Peyer's patch (tissue), 4 donors: ENCODE data around the gene ASRGL1. TPM values are rescaled to one million over a fixed set of nuclear protein-coding genes. Genes with fewer than 3 reads are reported as not detected.

Experiments used
- DNase-seq, 3 donors: peaks; one replicate each; pipeline ENCODE4 v3.0.0-alpha.2; 2017 to 2019
- H3K27ac ChIP-seq, 4 donors: fragments of 200-600 bp; sonication (generic); one replicate each; pipeline ENCODE4 v1.5.1; 2016 to 2019
- H3K27me3 ChIP-seq, 2 donors: fragments of 200-600 bp; sonication (generic); one replicate each; pipeline ENCODE4 v1.5.1; 2019
- H3K36me3 ChIP-seq, 3 donors: fragments of 200-600 bp; sonication (generic); one replicate each; pipeline ENCODE4 v1.5.1; 2016 to 2019
- H3K4me1 ChIP-seq, 4 donors: fragments of 200-600 bp; sonication (generic); one replicate each; pipeline ENCODE4 v1.5.1; 2016 to 2019
- H3K4me3 ChIP-seq, 4 donors: fragments of 200-600 bp; sonication (generic); 1 replicate in 3 of 4; 2 replicates in 1 of 4; pipeline ENCODE4 v1.5.1; 2016 to 2019; ENCODE audit warnings: mild to moderate bottlenecking in 1 of 4
- H3K9me3 ChIP-seq, 4 donors: fragments of 200-600 bp; sonication (generic); one replicate each; pipeline ENCODE4 v1.5.1; 2016 to 2019; ENCODE audit warnings: mild to moderate bottlenecking in 1 of 4
- POLR2A ChIP-seq, 2 donors: fragments of 450-650 bp; IDR thresholded peaks; one replicate each; pipeline ENCODE4 v1.5.1; 2017; ENCODE audit warnings: antibody characterized with exemption in 2 of 2, mild to moderate bottlenecking in 2 of 2, moderate library complexity in 2 of 2
- total RNA-seq, 4 donors: library from RNA; depleted of rRNA; stranded (reverse); fragments of >200 nt; gene quantifications; one replicate each; pipeline ENCODE4 v1.1.0, GENCODE V29; 2016
- TF ChIP-seq, protein P1 (sequence below), 6 experiments: fragments of 450-650 bp in 4 of 6; fragments of 200-600 bp in 2 of 6; sonication (generic) in 1 of 6; IDR thresholded peaks; one replicate each; pipeline ENCODE4 v1.5.1; 2017 to 2019; ENCODE audit warnings: antibody characterized with exemption in 6 of 6, mild to moderate bottlenecking in 3 of 6, moderate library complexity in 1 of 6

The ASRGL1 gene
- total RNA-seq, 4 donors from 2014 or later = 26.0 to 57.8 (median 29.8) TPM

DNA sequence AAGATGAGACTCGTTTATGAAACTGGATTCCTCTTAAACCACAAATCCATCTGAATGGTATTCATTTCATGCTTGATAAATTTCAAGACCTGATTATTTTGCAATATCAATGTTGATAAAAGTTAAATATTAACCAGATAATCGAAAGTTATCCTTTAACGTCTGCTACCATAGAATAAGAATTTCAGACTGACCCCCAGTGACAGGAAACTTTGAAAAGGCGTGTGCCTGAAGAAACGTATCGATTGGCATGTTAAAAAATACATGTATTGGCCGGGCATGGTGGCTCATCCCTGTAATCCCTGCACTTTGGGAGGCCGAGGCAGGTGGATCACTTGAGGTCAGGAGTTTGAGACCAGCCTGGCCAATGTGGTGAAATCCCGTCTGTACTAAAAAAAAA is 95.4 kb downstream of the ASRGL1 start:
- Histone ChIP-seq H3K4me3 (no peak overlapping the region), H3K27me3 (no peaks in the 10 kb centered on the region), H3K4me1 (peaks cover 0 to 60% (median 9%) of the 10 kb centered on the region in 4 donors), H3K27ac (peak overlapping the region in 1 of 4 donors; percentile 76), H3K36me3 (no peaks in the 10 kb centered on the region), H3K9me3 (no peaks in the 10 kb centered on the region)
- TF ChIP-seq, protein P1, sequence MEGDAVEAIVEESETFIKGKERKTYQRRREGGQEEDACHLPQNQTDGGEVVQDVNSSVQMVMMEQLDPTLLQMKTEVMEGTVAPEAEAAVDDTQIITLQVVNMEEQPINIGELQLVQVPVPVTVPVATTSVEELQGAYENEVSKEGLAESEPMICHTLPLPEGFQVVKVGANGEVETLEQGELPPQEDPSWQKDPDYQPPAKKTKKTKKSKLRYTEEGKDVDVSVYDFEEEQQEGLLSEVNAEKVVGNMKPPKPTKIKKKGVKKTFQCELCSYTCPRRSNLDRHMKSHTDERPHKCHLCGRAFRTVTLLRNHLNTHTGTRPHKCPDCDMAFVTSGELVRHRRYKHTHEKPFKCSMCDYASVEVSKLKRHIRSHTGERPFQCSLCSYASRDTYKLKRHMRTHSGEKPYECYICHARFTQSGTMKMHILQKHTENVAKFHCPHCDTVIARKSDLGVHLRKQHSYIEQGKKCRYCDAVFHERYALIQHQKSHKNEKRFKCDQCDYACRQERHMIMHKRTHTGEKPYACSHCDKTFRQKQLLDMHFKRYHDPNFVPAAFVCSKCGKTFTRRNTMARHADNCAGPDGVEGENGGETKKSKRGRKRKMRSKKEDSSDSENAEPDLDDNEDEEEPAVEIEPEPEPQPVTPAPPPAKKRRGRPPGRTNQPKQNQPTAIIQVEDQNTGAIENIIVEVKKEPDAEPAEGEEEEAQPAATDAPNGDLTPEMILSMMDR (IDR thresholded peaks at IDR 0.05) = no peak
- no peak for TF ChIP-seq POLR2A (IDR thresholded peaks at IDR 0.05)
- DNase-seq = no peak

DNA sequence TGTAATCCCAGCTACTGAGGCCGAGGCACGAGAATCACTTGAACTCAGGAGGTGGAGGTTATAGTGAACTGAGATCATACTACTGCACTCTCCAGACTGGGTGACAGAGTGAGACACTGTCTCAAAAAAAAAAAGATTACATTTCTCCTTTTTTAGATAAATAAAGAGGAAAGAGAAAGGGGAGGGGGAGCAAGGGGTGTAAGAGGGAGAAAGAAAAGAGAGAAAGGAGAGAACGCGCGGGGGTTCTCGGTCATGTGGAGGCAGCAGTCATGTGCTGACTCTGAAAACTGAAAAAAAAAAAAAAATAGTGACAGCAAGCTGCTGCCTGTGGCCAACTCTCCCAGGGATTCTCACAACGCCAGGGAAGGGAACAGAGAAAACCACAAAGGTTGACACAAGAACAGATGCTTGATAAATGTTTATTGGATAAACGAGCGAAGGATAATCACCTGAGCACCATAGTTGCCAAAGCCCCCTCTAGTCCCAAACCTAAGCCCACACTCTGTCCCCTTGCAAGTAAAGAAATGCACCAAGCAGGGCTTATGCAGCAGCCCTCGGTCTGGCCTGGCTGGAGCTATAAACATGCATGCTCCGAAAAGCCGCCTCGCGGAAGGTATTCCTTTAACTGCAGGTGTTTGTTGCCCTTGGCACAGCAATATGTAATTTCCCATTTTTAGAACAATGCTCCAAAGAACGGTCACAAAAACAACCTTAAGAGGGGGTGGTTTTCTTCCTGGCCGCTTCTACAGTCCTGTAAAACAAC is 96.1 kb downstream of the ASRGL1 start:
- no peak for DNase-seq
- TF ChIP-seq, protein P1 (IDR thresholded peaks at IDR 0.05) = no peak
- TF ChIP-seq POLR2A (IDR thresholded peaks at IDR 0.05) = no peak
- H3K4me1 ChIP-seq = peaks cover 0 to 57% (median 8%) of the 10 kb centered on the region in 4 donors
- H3K36me3 ChIP-seq = no peaks in the 10 kb centered on the region
- H3K27me3 ChIP-seq = no peaks in the 10 kb centered on the region
- peak overlapping the region in 3 of 4 donors; percentile 20 to 76 (median 47) for H3K27ac ChIP-seq
- H3K4me3 ChIP-seq = no peak overlapping the region
- H3K9me3 ChIP-seq = no peaks in the 10 kb centered on the region

DNA sequence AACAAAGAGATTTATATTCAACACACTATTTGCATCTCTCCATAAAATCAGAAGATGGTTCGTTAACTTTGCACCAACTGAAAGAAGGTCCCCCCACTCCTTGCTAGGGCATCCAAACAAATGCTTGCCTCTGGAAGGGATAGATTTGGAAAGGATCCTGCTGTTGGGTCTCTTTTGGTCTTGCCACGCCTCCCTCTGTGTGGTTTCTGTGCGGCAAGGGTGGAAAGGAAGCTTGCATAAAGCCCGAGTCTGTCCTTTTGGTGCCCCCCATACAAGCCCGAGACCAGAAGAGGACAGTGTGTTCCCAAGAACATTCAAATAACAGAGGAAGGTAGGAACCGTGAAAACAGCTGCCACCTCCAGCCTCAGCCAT is 96.6 kb downstream of the ASRGL1 start:
- Histone ChIP-seq H3K4me3 (no peak overlapping the region), H3K27ac (peak overlapping the region in 3 of 4 donors; percentile 20 to 76 (median 47)), H3K9me3 (no peaks in the 10 kb centered on the region), H3K27me3 (no peaks in the 10 kb centered on the region), H3K4me1 (peaks cover 0 to 57% (median 9%) of the 10 kb centered on the region in 4 donors), H3K36me3 (no peaks in the 10 kb centered on the region)
- no peak for DNase-seq
- no peak for TF ChIP-seq POLR2A (IDR thresholded peaks at IDR 0.05)
- TF ChIP-seq, protein P1 (IDR thresholded peaks at IDR 0.05) = no peak

DNA sequence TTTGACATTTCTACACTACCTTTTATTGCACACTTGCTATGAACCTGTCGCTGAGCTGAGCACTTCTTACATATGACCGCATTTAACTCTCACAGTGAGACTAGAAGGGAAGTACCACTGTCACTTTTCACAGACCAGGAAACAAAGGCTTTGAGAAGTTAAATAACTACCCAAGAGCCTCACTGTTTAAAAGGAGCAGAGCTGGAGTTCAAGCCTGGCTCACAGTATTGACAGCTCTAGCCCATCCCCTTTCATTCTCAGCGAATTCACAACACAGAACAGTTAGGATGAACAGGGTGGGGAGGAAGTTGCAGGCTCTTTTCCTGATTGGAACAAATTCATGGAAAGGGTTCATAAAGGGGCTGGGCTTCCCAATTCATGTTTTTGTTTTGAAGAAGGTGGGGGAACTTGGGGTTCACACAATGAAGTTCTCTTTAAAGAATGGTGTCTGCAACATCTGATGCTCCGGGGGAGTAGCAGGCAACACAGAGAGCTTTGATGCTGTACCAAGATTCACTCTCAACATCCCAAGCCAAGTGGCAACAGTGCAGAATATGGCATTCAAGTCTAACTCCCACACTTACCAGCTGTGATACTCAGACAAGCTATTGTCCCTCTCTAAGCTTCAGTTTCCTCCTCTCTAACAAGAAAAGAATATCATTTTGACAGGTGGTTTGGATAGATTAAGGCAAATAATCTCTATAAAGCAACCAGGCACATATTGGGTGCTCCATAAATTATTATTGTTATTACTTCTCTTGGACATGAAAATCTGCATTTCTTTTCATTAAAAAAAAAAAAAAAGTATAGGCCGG is 98.8 kb downstream of the ASRGL1 start:
- H3K4me1 ChIP-seq = peaks cover 0 to 59% (median 9%) of the 10 kb centered on the region in 4 donors

DNA sequence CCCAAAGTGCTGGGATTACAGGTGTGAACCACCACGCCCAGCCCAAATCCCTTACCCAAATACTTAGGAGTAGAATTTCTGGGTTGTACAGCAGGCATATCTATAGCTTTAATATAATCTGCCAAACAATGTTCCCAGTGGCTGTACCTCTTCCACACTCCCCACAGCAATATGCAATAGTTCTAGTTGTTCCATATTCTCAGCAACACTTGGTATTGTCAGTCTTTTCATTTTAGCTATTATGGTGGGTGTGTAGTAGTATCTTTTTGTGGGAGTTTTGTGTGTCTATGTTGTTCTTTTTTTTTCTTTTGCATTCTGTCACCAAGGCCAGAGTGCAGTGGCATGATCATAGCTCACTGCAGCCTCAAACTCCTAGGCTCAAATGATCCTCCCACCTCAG is 100.4 kb downstream of the ASRGL1 start:
- DNase-seq = no peak
- Histone ChIP-seq H3K27me3 (no peaks in the 10 kb centered on the region), H3K27ac (no peak overlapping the region), H3K4me1 (peaks cover 0 to 44% (median 5%) of the 10 kb centered on the region in 4 donors), H3K4me3 (no peak overlapping the region), H3K36me3 (no peaks in the 10 kb centered on the region), H3K9me3 (no peaks in the 10 kb centered on the region)
- TF ChIP-seq, protein P1 (IDR thresholded peaks at IDR 0.05) = no peak

More for the DNA sequence above, 98.8 kb downstream of the ASRGL1 start:
- Histone ChIP-seq H3K9me3 (no peaks in the 10 kb centered on the region), H3K27ac (peak overlapping the region; percentile 7 to 43 (median 31)), H3K4me3 (no peak overlapping the region), H3K36me3 (no peaks in the 10 kb centered on the region), H3K27me3 (no peaks in the 10 kb centered on the region)
- TF ChIP-seq, protein P1 (IDR thresholded peaks at IDR 0.05) = no peak
- no peak for TF ChIP-seq POLR2A (IDR thresholded peaks at IDR 0.05)
- DNase-seq = no peak
